Mucosa of descending colon (tissue), 3 donors: ENCODE measurements around the gene KCTD18. TPM values are rescaled to one million over a fixed set of nuclear protein-coding genes. Genes with fewer than 3 reads are reported as not detected.

Experiments
- ATAC-seq: fragments of 200-7000 bp; cut with Tn5 transposase; one replicate; pipeline ENCODE4 v1.9.1; 2020; ENCODE audit warnings: mild to moderate bottlenecking, moderate library complexity
- DNase-seq, 3 donors: peaks; one replicate each; pipeline ENCODE4 v3.0.0-alpha.2; 2020
- H3K36me3 ChIP-seq: fragments of 200-600 bp; one replicate; pipeline ENCODE4 v1.8.0; 2021; ENCODE audit warnings: low read depth, mild to moderate bottlenecking
- H3K4me1 ChIP-seq: fragments of 200-600 bp; one replicate; pipeline ENCODE4 v1.8.0; 2021; ENCODE audit warnings: low read depth, mild to moderate bottlenecking
- H3K4me3 ChIP-seq: fragments of 200-600 bp; one replicate; pipeline ENCODE4 v1.8.0; 2021; ENCODE audit warnings: mild to moderate bottlenecking
- H3K9me3 ChIP-seq: fragments of 200-600 bp; one replicate; pipeline ENCODE4 v1.8.0; 2021; ENCODE audit warnings: mild to moderate bottlenecking
- CTCF ChIP-seq: fragments of 200-600 bp; IDR thresholded peaks from one replicate; pipeline ENCODE4 v1.8.0; 2022; ENCODE audit warnings: antibody characterized with exemption, mild to moderate bottlenecking
- intact Hi-C, 2 donors: fragments of 100-400 bp; cut with DNase I in 1 of 2; cut with micrococcal nuclease in 1 of 2; formaldehyde crosslinking; loops; one replicate each; pipeline versions ENCODE4 v1.11.0 to v1.11.1; 2022; cut with DNase I, micrococcal nuclease
- total RNA-seq, 3 donors: library from RNA; stranded (reverse); fragmentation: NEBNext Ultra II Directional in 2 of 3; extraction: Animal tissue kit (Norgen Biotek cat#: 25700) in 2 of 3; gene quantifications; one replicate each; pipeline versions ENCODE4 v1.2.1 to v1.2.4, GENCODE V29; 2021 to 2023
- donor health status: DM: no; HTN: no; CAD: no; lungs with moderate emphysema.
- donor health status: DM: no; HTN: no; CAD: no.
- donor health status: DM: no; HTN: yes; CAD: no.

The KCTD18 gene
- total RNA-seq, 3 donors from 2014 or later, result 14.1 to 16.6 (median 14.8) TPM

DNA sequence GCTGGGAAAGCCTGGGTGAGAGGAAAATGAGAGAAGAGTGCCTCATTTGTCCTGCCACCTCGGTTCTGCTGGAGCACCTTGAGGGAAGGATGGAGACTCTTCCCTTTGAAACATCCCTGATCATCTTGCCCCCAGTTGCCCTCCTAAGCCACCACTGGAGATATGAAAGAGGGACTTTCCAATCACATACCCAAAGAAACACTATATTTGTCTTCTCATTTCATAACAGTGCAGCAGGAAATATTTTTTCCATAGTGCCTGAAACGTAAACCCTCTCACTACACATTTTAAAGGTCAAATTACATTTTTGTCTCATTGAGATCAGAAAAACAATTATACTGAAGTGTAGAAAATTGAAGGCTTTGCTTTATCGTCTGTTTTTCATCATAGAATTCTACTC is 63.3 kb downstream of the KCTD18 start:
- no peak for ATAC-seq
- no peaks in the 10 kb centered on the region for H3K36me3 ChIP-seq
- no peak for DNase-seq
- no peak for TF ChIP-seq CTCF
- H3K9me3 ChIP-seq, result no peaks in the 10 kb centered on the region
- no peak overlapping the region for H3K4me3 ChIP-seq
- intact Hi-C loops, result no loop called here
- H3K4me1 ChIP-seq, result no peaks in the 10 kb centered on the region

DNA sequence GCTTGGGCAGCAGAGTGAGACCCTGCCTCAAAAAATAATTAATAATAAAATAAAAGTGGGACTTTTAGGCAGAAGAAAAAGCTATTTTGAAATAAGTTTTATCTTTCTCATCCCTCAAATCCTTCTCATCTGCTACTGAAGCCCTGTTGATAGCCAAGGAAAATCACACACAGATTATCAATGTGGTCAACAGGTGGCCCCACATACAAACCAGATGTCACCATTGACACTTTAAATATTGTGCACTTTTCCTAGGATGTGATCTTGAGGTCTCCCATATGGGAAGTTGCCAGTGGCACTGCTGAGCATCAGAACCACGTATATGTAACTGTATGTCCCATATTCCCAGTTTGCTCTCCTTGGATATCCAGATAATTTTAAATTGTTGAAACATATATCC is 64.6 kb downstream of the KCTD18 start:
- TF ChIP-seq CTCF, result no peak

DNA sequence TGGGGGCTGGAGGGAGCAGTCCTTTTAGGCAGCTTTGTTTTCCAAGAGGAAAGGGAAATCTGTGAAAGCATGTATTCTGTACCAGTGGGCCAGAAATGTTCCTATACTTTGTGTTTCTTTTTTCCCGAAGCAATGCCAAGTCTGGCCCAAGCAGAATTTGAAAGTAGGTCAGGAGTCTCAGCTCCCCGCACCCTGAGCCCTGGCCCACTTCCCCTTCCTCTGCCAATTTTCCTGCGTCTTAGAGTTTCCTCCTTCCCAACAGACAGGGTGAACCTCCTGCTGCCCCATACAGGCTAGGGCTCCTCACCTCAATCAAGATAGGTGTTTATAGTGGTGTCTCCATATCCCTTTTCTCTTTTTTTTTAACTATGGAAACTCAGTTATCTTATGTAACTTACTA is 65.3 kb downstream of the KCTD18 start:
- no peaks in the 10 kb centered on the region for H3K36me3 ChIP-seq
- ATAC-seq (no peak), DNase-seq (no peak)
- no peak for TF ChIP-seq CTCF
- intact Hi-C loops, result no loop called here
- no peaks in the 10 kb centered on the region for H3K4me1 ChIP-seq
- H3K9me3 ChIP-seq, result no peaks in the 10 kb centered on the region
- no peak overlapping the region for H3K4me3 ChIP-seq

More for the DNA sequence above, 64.6 kb downstream of the KCTD18 start:
- no peaks in the 10 kb centered on the region for H3K36me3 ChIP-seq
- no peaks in the 10 kb centered on the region for H3K9me3 ChIP-seq
- DNase-seq (no peak), ATAC-seq (no peak)
- intact Hi-C loops, result no loop called here
- no peaks in the 10 kb centered on the region for H3K4me1 ChIP-seq
- no peak overlapping the region for H3K4me3 ChIP-seq

DNA sequence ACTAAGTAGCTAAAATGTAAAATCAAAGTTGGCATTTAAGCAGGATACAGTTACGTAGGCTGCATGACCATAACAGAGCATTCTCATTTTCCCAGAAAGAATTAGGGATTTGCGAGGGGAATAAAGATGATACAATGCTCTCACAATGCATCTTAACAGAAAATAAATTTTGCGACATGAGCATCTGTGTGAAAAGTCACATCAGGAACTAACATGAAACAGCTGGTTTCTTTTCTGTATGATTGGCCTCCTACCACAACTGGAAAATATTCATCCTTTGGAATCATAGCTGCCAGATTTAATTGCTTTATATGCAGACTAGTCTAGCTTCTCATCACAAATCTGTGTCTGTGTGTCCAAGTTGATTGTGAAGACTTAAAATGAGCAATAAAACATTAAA is 66.0 kb downstream of the KCTD18 start:
- H3K4me3 ChIP-seq, result no peak overlapping the region
- DNase-seq, result no peak
- intact Hi-C loops, result no loop called here
- no peak for ATAC-seq
- no peaks in the 10 kb centered on the region for H3K9me3 ChIP-seq
- H3K36me3 ChIP-seq, result no peaks in the 10 kb centered on the region
- H3K4me1 ChIP-seq, result no peaks in the 10 kb centered on the region
- no peak for TF ChIP-seq CTCF

DNA sequence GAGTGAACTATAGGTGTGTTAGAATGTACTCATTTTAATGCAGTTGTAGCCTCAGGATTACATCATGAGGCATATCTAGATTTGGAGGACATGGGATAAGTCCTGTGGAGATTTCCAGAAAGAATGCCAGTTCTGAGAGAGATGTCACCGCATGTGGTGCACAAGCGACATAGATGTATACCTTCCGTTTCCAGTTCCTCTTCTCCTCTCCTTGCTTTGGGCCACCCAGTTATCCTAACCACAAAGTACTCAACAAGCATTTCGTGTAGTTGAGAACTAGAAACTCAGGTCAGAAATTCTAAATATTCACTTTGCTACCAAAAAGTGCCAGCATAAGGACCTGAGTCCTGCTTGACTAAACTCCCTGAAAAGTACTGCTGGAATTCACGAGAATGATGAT is 66.5 kb downstream of the KCTD18 start:
- DNase-seq, result no peak
- no peak for TF ChIP-seq CTCF
- Histone ChIP-seq H3K4me3 (no peak overlapping the region), H3K9me3 (no peaks in the 10 kb centered on the region), H3K4me1 (no peaks in the 10 kb centered on the region), H3K36me3 (no peaks in the 10 kb centered on the region)
- no peak for ATAC-seq
- intact Hi-C loops, result no loop called here

- Histone ChIP-seq H3K9me3 (no peaks in the 10 kb centered on the region), H3K4me1 (no peaks in the 10 kb centered on the region), H3K36me3 (no peaks in the 10 kb centered on the region), H3K4me3 (no peak overlapping the region)
- ATAC-seq, result peak; percentile 30
- DNase-seq, result no peak
- TF ChIP-seq CTCF, result no peak
- intact Hi-C loops, result no loop called here
These were observed 67.4 kb downstream of the KCTD18 start for GRCh38 chr2:200442471-200442870.
